HepG2 (cell line): ENCODE data around the gene NRGN. TPM values are rescaled to one million over a fixed set of nuclear protein-coding genes. Genes with fewer than 3 reads are reported as not detected.

Experiments used
- GMEB2 ChIP-seq: IDR thresholded peaks from 2 replicates; pipeline ENCODE4 v1.6.1; 2016; ENCODE audit warnings: missing biosample characterization, missing genetic modification reagents, low read depth
- HDAC1 ChIP-seq: sonication (generic); formaldehyde crosslinking; IDR thresholded peaks from 2 replicates; pipeline ENCODE4 v1.5.1; 2020; ENCODE audit warnings: mild to moderate bottlenecking, missing genetic modification reagents
- KDM2A ChIP-seq: sonication (generic); formaldehyde crosslinking; IDR thresholded peaks from 2 replicates; pipeline ENCODE4 v1.4.0; 2020; ENCODE audit warnings: low read depth, missing genetic modification reagents, borderline replicate concordance
- KDM6A ChIP-seq: IDR thresholded peaks from 2 replicates; pipeline ENCODE4 v1.6.1; 2016; ENCODE audit warnings: low read depth
- MBD4 ChIP-seq: IDR thresholded peaks from 2 replicates; pipeline ENCODE4 v1.6.1; 2012; ENCODE audit warnings: low read length, inconsistent platforms, borderline replicate concordance
- MLXIP ChIP-seq: sonication (generic); formaldehyde crosslinking; IDR thresholded peaks from 2 replicates; pipeline ENCODE4 v1.9.0; 2021; ENCODE audit warnings: missing genetic modification reagents, borderline replicate concordance
- NFE2L1 ChIP-seq: sonication (generic); formaldehyde crosslinking; IDR thresholded peaks from 2 replicates; pipeline ENCODE4 v1.4.0; 2020; ENCODE audit warnings: missing genetic modification reagents, mild to moderate bottlenecking, borderline replicate concordance
- NRL ChIP-seq: sonication (generic); formaldehyde crosslinking; IDR thresholded peaks from 2 replicates; pipeline ENCODE4 v1.5.0; 2020; ENCODE audit warnings: missing genetic modification reagents, mild to moderate bottlenecking, moderate library complexity, borderline replicate concordance
- PHF21A ChIP-seq: sonication (generic); formaldehyde crosslinking; IDR thresholded peaks from 2 replicates; pipeline ENCODE4 v1.5.0; 2020; ENCODE audit warnings: mild to moderate bottlenecking, missing genetic modification reagents
- PHF8 ChIP-seq: sonication (generic); formaldehyde crosslinking; IDR thresholded peaks from 2 replicates; pipeline ENCODE4 v1.5.0; 2020; ENCODE audit warnings: missing genetic modification reagents
- PITX1 ChIP-seq: sonication (generic); formaldehyde crosslinking; IDR thresholded peaks from 2 replicates; pipeline ENCODE4 v1.5.1; 2020; ENCODE audit warnings: mild to moderate bottlenecking, missing genetic modification reagents
- ZNF10 ChIP-seq: sonication (generic); formaldehyde crosslinking; IDR thresholded peaks from 2 replicates; pipeline ENCODE4 v1.4.0; 2020; ENCODE audit warnings: mild to moderate bottlenecking, low read depth, missing genetic modification reagents, borderline replicate concordance
- ZNF12 ChIP-seq: sonication (generic); formaldehyde crosslinking; IDR thresholded peaks from 2 replicates; pipeline ENCODE4 v1.5.0; 2020; ENCODE audit warnings: missing genetic modification reagents
- ZNF343 ChIP-seq: sonication (generic); formaldehyde crosslinking; IDR thresholded peaks from 2 replicates; pipeline ENCODE4 v1.4.0; 2020; ENCODE audit warnings: mild to moderate bottlenecking, missing genetic modification reagents
- polyA plus RNA-seq, 8 experiments: library from polyadenylated mRNA; depleted of rRNA in 3 of 8; stranded (reverse) in 7 of 8; unstranded in 1 of 8; fragments of >200 nt; fragmentation: Illumina TruSeq in 4 of 8; extraction: Trizol in 4 of 8; gene quantifications; 2 replicates each; pipeline versions ENCODE4 v1.2.1 to v1.2.3, GENCODE V29; 2011 to 2016; ENCODE audit warnings: low read depth in 4 of 8, missing spikeins in 1 of 8, mixed read lengths in 1 of 8; ENCODE audit not compliant: insufficient read depth in 1 of 8
- total RNA-seq, 5 experiments: library from RNA; depleted of rRNA; stranded (reverse); fragments of >200 nt; fragmentation: Illumina TruSeq; extraction: Trizol; gene quantifications; 2 replicates each; pipeline ENCODE4 v1.2.3, GENCODE V29; 2016; ENCODE audit warnings: low read depth in 1 of 5
- TF ChIP-seq, protein P1 (sequence below): sonication (generic); formaldehyde crosslinking; IDR thresholded peaks from 2 replicates; pipeline ENCODE4 v1.5.0; 2020; ENCODE audit warnings: mild to moderate bottlenecking, missing genetic modification reagents
- TF ChIP-seq, protein P2 (sequence below): sonication (generic); formaldehyde crosslinking; IDR thresholded peaks from 2 replicates; pipeline ENCODE4 v1.5.1; 2020; ENCODE audit warnings: mild to moderate bottlenecking, missing genetic modification reagents, borderline replicate concordance
- TF ChIP-seq, protein P3 (sequence below), 2 experiments: sonication (generic) in 1 of 2; formaldehyde crosslinking in 1 of 2; IDR thresholded peaks; 2 replicates each; pipeline versions ENCODE4 v1.4.0 to v1.6.1; 2018 to 2020; ENCODE audit warnings: missing genetic modification reagents in 2 of 2, borderline replicate concordance in 1 of 2, low read depth in 1 of 2, mild to moderate bottlenecking in 1 of 2, missing biosample characterization in 1 of 2

NRGN gene
- total and polyA plus RNA-seq, 2 of the 13 experiments (the other 11 are each of a cell fraction or from before 2014, with no cell fraction given): 0.22 TPM; not detected in 1

DNA sequence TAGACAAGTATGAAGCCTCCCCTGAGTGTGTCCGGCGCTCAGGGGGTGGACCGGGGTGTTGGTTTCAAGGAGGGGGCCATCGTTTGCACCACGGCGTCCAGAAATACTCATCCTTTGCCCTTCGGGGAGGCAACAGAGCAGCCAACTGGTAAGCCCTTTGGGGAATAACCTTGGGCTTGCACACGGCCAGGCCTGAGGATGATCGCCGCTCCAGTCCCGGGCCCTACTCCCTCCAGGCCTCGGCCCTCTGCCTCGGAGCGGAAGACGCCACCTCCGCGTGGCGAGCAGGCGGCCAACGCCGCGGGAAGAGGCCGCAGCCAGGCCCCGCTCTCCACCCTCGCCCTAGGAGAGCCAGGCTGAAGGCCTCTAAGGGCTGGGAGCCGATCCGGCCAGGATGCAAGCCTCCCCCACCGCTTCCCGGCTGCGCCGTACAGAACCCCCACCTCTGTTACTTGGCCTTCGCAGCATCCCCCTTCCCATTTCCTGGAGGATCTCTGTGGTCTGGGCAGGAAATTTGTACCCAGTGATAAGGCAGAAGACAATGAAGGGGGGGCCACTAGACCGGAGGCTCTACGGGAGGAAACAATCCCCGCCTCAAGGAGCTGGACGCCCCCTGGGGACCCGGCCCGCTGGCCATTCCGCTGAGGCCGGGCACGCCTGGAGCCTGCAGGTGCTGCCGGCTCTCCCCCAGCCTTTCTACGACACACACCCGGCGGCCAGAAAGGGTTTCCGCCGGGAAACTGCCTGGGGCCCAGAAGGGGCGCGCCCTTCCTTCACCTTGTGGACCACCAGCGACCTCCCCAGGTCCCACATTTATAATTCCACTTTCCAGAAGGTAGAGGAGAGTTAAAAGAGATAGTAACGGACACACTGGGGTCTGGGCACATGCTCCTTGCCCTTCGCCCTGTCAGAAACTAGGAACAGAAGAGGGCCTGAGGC is 19.8 kb downstream of the NRGN start (continued):
- TF ChIP-seq GMEB2 (CRISPR knock-in tag): no peak
- 0 out of 2 replicates have a peak, but pooled peaks have one; percentile 33 for TF ChIP-seq ZNF12 (CRISPR knock-in tag)
- TF ChIP-seq, protein P1, sequence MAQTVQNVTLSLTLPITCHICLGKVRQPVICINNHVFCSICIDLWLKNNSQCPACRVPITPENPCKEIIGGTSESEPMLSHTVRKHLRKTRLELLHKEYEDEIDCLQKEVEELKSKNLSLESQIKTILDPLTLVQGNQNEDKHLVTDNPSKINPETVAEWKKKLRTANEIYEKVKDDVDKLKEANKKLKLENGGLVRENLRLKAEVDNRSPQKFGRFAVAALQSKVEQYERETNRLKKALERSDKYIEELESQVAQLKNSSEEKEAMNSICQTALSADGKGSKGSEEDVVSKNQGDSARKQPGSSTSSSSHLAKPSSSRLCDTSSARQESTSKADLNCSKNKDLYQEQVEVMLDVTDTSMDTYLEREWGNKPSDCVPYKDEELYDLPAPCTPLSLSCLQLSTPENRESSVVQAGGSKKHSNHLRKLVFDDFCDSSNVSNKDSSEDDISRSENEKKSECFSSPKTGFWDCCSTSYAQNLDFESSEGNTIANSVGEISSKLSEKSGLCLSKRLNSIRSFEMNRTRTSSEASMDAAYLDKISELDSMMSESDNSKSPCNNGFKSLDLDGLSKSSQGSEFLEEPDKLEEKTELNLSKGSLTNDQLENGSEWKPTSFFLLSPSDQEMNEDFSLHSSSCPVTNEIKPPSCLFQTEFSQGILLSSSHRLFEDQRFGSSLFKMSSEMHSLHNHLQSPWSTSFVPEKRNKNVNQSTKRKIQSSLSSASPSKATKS (CRISPR knock-in tag): no peak
- TF ChIP-seq PHF21A (CRISPR knock-in tag): 0 out of 2 replicates have a peak, but pooled peaks have one; percentile 18
- TF ChIP-seq KDM6A (CRISPR knock-in tag): no peak
- 0 out of 2 replicates have a peak, but pooled peaks have one; percentile 29 for TF ChIP-seq HDAC1 (CRISPR knock-in tag)
- TF ChIP-seq NFE2L1 (CRISPR knock-in tag): no peak
- TF ChIP-seq ZNF343 (CRISPR knock-in tag): peak; percentile 15; the same call in 1 of the 2 replicates
- no peak for TF ChIP-seq MLXIP (CRISPR knock-in tag)
- TF ChIP-seq NRL (CRISPR knock-in tag): peak; percentile 58; the same call in 1 of the 2 replicates
- 0 out of 2 replicates have a peak, but pooled peaks have one; percentile 15 for TF ChIP-seq KDM2A (CRISPR knock-in tag)
- peak; percentile 40 for TF ChIP-seq PHF8 (CRISPR knock-in tag)
- TF ChIP-seq, protein P2, sequence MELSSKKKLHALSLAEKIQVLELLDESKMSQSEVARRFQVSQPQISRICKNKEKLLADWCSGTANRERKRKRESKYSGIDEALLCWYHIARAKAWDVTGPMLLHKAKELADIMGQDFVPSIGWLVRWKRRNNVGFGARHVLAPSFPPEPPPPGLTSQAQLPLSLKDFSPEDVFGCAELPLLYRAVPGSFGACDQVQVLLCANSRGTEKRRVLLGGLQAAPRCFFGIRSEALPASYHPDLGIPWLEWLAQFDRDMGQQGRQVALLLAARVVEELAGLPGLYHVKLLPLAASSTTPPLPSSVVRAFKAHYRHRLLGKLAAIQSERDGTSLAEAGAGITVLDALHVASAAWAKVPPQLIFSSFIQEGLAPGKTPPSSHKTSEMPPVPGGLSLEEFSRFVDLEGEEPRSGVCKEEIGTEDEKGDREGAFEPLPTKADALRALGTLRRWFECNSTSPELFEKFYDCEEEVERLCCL (CRISPR knock-in tag): 0 out of 2 replicates have a peak, but pooled peaks have one; percentile 85
- TF ChIP-seq ZNF10 (CRISPR knock-in tag): no peak
- TF ChIP-seq, protein P3, sequence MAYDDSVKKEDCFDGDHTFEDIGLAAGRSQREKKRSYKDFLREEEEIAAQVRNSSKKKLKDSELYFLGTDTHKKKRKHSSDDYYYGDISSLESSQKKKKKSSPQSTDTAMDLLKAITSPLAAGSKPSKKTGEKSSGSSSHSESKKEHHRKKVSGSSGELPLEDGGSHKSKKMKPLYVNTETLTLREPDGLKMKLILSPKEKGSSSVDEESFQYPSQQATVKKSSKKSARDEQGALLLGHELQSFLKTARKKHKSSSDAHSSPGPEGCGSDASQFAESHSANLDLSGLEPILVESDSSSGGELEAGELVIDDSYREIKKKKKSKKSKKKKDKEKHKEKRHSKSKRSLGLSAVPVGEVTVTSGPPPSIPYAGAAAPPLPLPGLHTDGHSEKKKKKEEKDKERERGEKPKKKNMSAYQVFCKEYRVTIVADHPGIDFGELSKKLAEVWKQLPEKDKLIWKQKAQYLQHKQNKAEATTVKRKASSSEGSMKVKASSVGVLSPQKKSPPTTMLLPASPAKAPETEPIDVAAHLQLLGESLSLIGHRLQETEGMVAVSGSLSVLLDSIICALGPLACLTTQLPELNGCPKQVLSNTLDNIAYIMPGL (CRISPR knock-in tag; IDR thresholded peaks at IDR 0.05; ENCODE audit: borderline replicate concordance in 1 of 2, low read depth in 1 of 2): no peak; a peak in 1 of 4 replicates
- TF ChIP-seq MBD4: no peak
- 0 out of 2 replicates have a peak, but pooled peaks have one; percentile 27 for TF ChIP-seq PITX1 (CRISPR knock-in tag)
